PC-3 (cell line): ENCODE data around the gene HSPB6.

Source experiments
- CTCF ChIP-seq: fragments of 300-600 bp; sonication (generic); conservative IDR thresholded peaks from 2 replicates; pipeline ENCODE4 v1.5.1; 2017; ENCODE audit warnings: antibody characterized with exemption, low read depth, mild to moderate bottlenecking, low read length
- EZH2 ChIP-seq: fragments of 300-600 bp; sonication (generic); IDR thresholded peaks from one replicate; pipeline ENCODE4 v1.6.1; 2017; ENCODE audit warnings: antibody characterized with exemption, mild to moderate bottlenecking, low read length; ENCODE audit not compliant: unreplicated experiment

GRCh38 chr19:35777086-35777841, 20.4 kb upstream of the HSPB6 start:
- TF ChIP-seq CTCF (no peak), EZH2 (no peak)
